NOMO-1 treated with DMSO at 0.1 percent for 48 hours (cell line): ENCODE measurements around the gene EFHD1.
"Not testable (repeated sequence)": the region's sequence is repeated elsewhere in the genome, so short reads cannot be mapped to it uniquely, and the experiment has no call there.

Source experiments
- DNase-seq: peaks from one replicate; lab custom pipeline; 2025; ENCODE audit not compliant: unreplicated experiment; lab: John Stamatoyannopoulos, UW

EFHD1 gene

GRCh38 chr2:232647261-232647660 lies 13.9 kb downstream of the EFHD1 start:
- no peak for DNase-seq

DNA sequence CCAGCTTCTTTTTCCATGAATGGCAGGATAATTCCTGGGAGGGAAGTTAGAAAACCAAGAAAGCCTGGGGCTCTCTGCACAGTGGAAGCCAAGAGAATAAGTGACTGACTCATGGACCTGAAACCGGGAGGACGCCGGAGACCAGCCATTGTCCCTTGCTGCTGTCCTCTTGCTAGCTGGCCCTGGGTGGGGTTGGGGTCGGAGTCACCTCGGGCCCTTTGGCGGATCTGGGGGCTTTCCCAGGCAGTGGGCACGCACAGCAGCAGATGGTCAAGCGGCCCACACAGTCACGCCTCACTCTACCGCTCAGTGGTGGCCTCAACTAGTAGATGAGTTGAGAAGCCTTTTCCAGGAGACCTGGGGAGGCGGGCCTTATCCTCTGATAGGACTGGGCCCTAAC lies 15.6 kb downstream of the EFHD1 start:
- no peak for DNase-seq

DNA sequence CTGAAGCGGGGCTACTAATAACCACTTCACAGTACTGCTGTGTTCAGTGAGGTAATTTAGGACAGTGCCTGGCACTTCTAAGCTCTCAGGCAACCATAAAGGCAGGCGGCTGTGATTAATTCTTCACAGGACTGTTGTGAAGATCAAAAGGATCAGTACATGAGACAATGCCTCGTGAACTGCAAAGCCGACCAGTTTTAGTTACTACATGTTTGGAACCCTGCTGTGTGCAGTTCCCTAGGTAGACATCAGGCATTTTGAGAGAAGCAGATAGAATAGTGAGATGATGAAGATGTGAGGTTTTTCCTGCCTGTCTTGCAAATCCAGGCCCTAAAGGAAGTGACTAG lies 19.1 kb downstream of the EFHD1 start:
- DNase-seq, result no peak

DNA sequence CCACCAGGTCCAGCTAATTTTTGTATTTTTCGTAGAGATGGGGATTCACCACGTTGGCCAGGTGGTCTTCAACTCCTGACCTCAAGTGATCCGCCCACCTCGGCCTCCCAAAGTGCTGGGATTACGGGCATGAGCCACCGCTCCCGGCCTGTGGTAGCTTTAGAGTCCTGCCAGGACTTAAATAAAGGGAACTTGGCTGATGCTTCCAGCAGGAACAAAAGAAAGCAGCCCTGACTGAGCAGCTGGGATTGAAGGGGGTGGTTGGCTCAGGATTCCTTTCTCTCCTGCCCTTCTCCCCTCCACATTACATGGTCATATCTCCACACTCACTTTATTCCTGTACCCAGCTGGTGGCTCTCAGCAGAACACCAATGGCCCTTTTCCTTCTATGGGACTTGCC lies 20.0 kb downstream of the EFHD1 start:
- DNase-seq, result no peak

- no peak for DNase-seq
Measured at GRCh38 chr2:232655392-232655791, 22.0 kb downstream of the EFHD1 start.

DNA sequence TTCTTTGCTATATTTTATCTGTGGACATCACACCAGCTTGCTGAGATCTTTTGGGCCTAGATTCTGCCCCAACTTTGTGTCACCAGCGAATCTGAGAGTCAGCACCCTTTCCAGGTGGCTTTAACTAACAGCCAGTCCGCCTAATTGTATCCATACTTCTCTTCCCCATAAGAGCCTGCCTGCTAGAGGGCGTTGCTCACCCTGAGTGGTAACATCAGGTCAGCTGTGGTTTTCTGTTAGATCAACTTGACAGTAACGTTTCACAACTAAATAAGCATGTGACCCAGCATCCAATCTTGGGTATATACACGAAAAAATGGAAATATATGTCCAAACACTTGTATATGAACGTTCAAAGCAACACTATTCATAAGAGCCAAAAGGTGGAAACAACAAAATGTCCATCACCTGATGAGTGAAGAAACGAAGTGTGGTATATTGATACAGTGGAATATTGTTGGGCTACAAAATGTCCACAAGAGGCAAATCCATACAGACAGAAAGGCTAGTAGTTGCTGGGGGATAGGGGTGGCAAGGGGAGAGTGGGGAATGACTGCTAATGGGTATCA lies 24.9 kb downstream of the EFHD1 start:
- DNase-seq, result peak; percentile 73

GRCh38 chr2:232659359-232659758 lies 26.0 kb downstream of the EFHD1 start:
- DNase-seq, result no peak

DNA sequence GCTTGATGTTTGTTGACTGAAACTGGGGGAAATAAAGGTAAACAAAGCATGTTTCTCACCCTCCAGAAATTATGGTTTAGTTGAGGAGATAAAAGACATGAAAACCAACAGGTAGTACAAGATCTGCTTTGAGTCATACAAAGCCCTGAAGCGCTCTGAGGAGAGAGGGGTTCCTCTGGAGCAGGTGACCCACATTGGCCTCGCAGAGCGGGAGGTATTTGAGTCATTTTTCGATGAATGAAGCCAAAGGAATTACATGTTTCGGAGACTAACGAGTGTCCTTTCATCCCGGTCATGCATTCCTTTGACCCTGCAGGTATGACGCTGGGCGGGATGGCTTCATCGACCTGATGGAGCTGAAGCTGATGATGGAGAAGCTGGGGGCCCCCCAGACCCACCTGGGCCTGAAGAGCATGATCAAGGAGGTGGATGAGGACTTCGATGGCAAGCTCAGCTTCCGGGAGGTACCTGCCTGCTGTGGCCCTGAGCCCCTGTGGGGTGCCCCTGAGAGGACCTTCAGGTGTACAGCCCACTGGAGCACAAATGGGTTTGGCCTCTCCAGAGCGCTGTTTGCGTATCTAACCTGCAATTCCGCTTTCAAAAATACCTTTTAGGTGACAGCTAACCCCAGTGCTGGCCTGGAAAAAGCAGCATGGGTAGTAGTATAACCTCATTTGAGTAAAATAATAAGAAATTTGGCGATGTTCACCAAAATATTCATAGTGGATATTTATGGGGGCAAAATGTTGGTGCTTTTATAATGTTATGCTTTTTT lies 29.3 kb downstream of the EFHD1 start:
- DNase-seq, result no peak

- no peak for DNase-seq
Measured at GRCh38 chr2:232666051-232666805, 32.8 kb downstream of the EFHD1 start.

GRCh38 chr2:232667989-232668583 lies 34.7 kb downstream of the EFHD1 start:
- DNase-seq, result no peak

- DNase-seq, result no peak
Measured at GRCh38 chr2:232668805-232669444, 35.5 kb downstream of the EFHD1 start.

DNA sequence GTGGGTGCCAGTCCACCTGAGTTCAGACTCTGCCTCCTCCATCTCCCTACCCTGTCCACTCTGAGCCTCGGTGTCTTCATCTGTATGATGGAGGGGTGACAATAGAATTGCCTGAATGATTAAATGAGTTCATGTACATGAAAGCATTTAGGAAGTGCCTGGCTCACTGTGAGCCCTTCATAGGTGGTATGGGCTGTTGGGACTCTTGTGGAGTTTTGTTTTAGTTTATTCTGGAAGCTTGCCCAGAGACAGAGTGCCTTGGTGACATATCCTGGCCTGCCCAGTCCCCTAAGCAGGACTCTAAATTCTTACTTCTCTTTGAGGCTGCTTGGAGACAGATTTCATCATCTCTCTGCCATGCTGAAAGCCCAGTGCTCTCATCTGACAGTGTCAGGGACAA lies 39.2 kb downstream of the EFHD1 start:
- no peak for DNase-seq

GRCh38 chr2:232674491-232674890 lies 41.1 kb downstream of the EFHD1 start:
- DNase-seq, result no peak

GRCh38 chr2:232675381-232675780 lies 42.0 kb downstream of the EFHD1 start:
- no peak for DNase-seq

DNA sequence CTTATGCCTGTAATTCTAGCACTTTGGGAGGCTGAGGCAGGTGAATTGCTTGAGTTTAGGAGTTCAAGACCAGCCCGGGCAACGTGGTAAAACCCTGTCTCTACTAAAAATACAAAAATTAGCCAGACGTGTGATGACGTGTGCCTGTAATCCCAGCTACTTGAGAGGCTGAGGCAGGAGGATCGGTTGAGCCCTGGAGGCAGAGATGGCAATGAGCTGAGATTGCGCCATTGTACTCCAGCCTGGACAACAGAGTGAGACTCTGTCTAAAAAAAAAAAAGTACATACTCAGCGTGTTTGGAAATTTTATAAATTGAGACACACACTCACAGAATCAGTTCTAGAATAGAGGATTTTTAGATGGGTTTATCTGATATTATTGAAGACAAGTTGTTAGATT lies 46.6 kb downstream of the EFHD1 start:
- DNase-seq, result no peak

- no peak for DNase-seq
Measured at GRCh38 chr2:232681527-232681926, 48.1 kb downstream of the EFHD1 start.

GRCh38 chr2:232683368-232683767 lies 50.0 kb downstream of the EFHD1 start:
- no peak for DNase-seq

DNA sequence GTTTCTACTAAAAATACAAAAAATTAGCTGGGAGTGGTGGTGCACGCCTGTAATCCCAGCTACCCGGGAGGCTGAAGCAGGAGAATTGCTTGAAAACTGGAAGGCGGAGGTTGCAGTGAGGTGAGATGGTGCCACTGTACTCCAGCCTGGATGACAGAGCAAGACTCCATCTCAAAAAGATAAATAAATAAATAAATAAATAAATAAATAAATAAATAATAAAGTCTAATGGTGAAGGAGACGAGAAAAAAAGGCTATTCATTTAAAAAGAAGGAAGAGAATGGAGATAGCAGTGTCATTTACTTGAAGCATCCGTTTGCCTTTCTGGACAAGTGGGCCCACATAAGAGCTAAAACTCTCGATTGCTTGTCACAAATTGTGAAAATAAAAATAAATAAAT lies 52.0 kb downstream of the EFHD1 start:
- not testable (repeated sequence) for DNase-seq

DNA sequence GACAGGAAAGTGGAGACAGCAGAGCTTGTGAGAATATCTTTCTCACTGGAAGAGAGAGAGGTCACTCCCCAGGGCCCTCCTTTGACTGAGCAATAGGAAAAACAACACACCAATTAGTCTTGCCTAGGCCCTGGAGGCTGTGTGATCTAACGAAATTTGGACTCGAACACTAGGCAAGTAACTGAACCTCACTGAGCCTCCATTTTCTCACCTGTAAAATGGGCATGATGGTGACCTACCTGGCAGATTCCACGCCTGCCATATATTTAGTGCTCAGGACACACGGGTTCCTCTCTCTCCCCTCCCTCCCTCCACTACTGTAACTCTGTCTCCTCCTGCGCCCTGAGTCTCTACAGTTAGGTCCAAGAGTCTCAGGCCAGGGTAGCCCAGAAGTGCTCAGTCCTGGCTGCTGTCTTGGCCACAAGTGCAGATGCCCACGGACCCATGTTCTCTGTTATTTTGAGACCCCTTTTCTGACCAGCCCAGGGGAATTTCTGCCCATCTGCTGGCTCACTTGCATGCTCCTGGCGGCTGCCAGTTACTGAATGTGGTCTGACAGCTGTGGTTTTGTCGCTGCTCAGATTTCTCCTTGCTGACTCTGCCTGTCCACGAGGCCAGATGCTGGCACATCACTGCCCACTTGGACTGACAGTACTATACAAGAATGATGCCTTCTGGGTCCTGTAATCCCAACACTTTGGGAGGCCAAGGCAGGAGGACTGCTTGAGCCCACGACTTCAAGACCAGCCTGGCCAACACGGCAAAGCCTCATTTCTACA lies 54.2 kb downstream of the EFHD1 start:
- no peak for DNase-seq

GRCh38 chr2:232688201-232688600 lies 54.8 kb downstream of the EFHD1 start:
- no peak for DNase-seq
